Spleen (tissue), 11 donors: ENCODE data around the gene SLC44A4. TPM values are rescaled to one million over a fixed set of nuclear protein-coding genes. Genes with fewer than 3 reads are reported as not detected.
A peak's percentile ranks its signal among the peaks of the same experiment; 100 is the strongest.

Experiments used
- DNase-seq: peaks from one replicate; pipeline ENCODE4 v3.0.0-alpha.2; 2020
- H3K27ac ChIP-seq, 8 donors: fragments of 200-600 bp; sonication (generic) in 7 of 8; 1 replicate in 4 of 8; 2 replicates in 4 of 8; pipeline versions ENCODE4 v1.5.0 to v1.8.0; 2016 to 2021; ENCODE audit warnings: inconsistent platforms in 4 of 8, mild to moderate bottlenecking in 4 of 8, moderate library complexity in 1 of 8
- H3K27me3 ChIP-seq, 7 donors: fragments of 200-600 bp; sonication (generic) in 6 of 7; replicated peaks in 1 of 7; 1 replicate in 4 of 7; 2 replicates in 3 of 7; pipeline versions ENCODE4 v1.5.0 to v1.8.0; 2016 to 2021; ENCODE audit warnings: inconsistent platforms in 3 of 7, mild to moderate bottlenecking in 1 of 7
- H3K36me3 ChIP-seq, 6 donors: fragments of 200-600 bp; sonication (generic) in 5 of 6; 1 replicate in 4 of 6; 2 replicates in 2 of 6; pipeline versions ENCODE4 v1.5.0 to v1.8.0; 2016 to 2021; ENCODE audit warnings: inconsistent platforms in 2 of 6
- H3K4me1 ChIP-seq, 6 donors: fragments of 200-600 bp; sonication (generic) in 5 of 6; 1 replicate in 3 of 6; 2 replicates in 3 of 6; pipeline versions ENCODE4 v1.5.0 to v1.8.0; 2016 to 2021; ENCODE audit warnings: inconsistent platforms in 3 of 6
- H3K4me3 ChIP-seq, 8 donors: fragments of 200-600 bp; sonication (generic) in 7 of 8; 1 replicate in 4 of 8; 2 replicates in 4 of 8; pipeline versions ENCODE4 v1.5.0 to v1.8.0; 2016 to 2021; ENCODE audit warnings: inconsistent platforms in 4 of 8, mild to moderate bottlenecking in 4 of 8, moderate library complexity in 2 of 8
- H3K9me3 ChIP-seq, 8 donors: fragments of 200-600 bp; sonication (generic) in 7 of 8; 1 replicate in 4 of 8; 2 replicates in 4 of 8; pipeline versions ENCODE4 v1.5.0 to v1.8.0; 2016 to 2021; ENCODE audit warnings: inconsistent platforms in 4 of 8
- CTCF ChIP-seq, 11 experiments: fragments of 200-600 bp in 7 of 11; fragments of 450-650 bp in 4 of 11; sonication (generic) in 4 of 11; IDR thresholded peaks in 8 of 11; conservative IDR thresholded peaks in 3 of 11; 1 replicate in 7 of 11; 2 replicates in 4 of 11; pipeline versions ENCODE4 v1.4.0 to v1.8.0; 2016 to 2021; ENCODE audit warnings: antibody characterized with exemption in 11 of 11, inconsistent platforms in 4 of 11, mild to moderate bottlenecking in 1 of 11
- POLR2A ChIP-seq, 3 donors: fragments of 450-650 bp; IDR thresholded peaks; one replicate each; pipeline ENCODE4 v1.5.1; 2017; ENCODE audit warnings: antibody characterized with exemption in 3 of 3, mild to moderate bottlenecking in 1 of 3
- POLR2AphosphoS5 ChIP-seq, 3 donors: sonication (generic); formaldehyde crosslinking; IDR thresholded peaks; one replicate each; pipeline ENCODE4 v1.5.1; 2017; ENCODE audit warnings: antibody characterized with exemption in 3 of 3
- WGBS, 5 donors: extraction: QIAGEN DNeasy Blood & Tissue Kit in 3 of 5; methylation state at CpG; one replicate each; pipeline versions ENCODE4 v1.1.5 to v1.1.7; 2013 to 2018; 5-methylcytosine and 5-hydroxymethylcytosine counted together
- intact Hi-C: fragments of 100-400 bp; cut with DNase I; formaldehyde crosslinking; loops from one replicate; pipeline ENCODE4 v1.15.0; 2023; ENCODE audit warnings: low total_unique reads
- polyA plus RNA-seq, 3 donors: library from polyadenylated mRNA; stranded (reverse); fragments of 200-250 nt; gene quantifications; one replicate each; pipeline ENCODE4 v1.2.1, GENCODE V29; 2013
- total RNA-seq, 7 donors: library from RNA; depleted of rRNA in 3 of 7; stranded (reverse); fragments of >200 nt in 3 of 7; fragmentation: NEBNext Ultra II Directional in 4 of 7; extraction: Animal tissue kit (Norgen Biotek cat#: 25700) in 4 of 7; gene quantifications; one replicate each; pipeline versions ENCODE4 v1.1.0 to v1.2.1, GENCODE V29; 2016 to 2021
- donor health status: healthy with polysubstance abuse.
- donor health status: DM: no; HTN: no; CAD: no; lungs with moderate emphysema.
- donor health status: DM: no; HTN: no; CAD: no.
- donor health status: Bipolar disorder and iron deficiency.
- donor health status: healthy.
- donor health status: DM: no; HTN: no; CAD: no.
- donor health status: DM: yes; HTN: yes; CAD: no.

SLC44A4 gene
- total and polyA plus RNA-seq, 10 donors = 0.20 to 5.9 (median 2.6) TPM

GRCh38 chr6:31896493-31896855, 17.7 kb upstream of the SLC44A4 start:
- peaks cover 28 to 54% (median 46%) of the 10 kb centered on the region in 6 donors for H3K4me1 ChIP-seq
- intact Hi-C loops = no loop called here
- TF ChIP-seq POLR2A (IDR thresholded peaks at IDR 0.05) (no peak), CTCF (IDR thresholded peaks at IDR 0.05 in 8 of 11, conservative IDR thresholded peaks at IDR 0.05 in 3 of 11) (no peak), POLR2AphosphoS5 (IDR thresholded peaks at IDR 0.05) (no peak)
- peak overlapping the region; percentile 63 to 90 (median 86) for H3K27ac ChIP-seq
- peaks cover 0 to 49% (median 37%) of the 10 kb centered on the region in 6 donors for H3K36me3 ChIP-seq
- no peaks in the 10 kb centered on the region for H3K27me3 ChIP-seq
- H3K4me3 ChIP-seq = peak overlapping the region; percentile 73 to 100 (median 96)
- 39 to 51% (median 48%) methylated on average over 4 of the region's 4 CpGs for WGBS, 5 donors
- no peaks in the 10 kb centered on the region for H3K9me3 ChIP-seq
- peak; percentile 72 for DNase-seq

GRCh38 chr6:31892821-31893220, 14.0 kb upstream of the SLC44A4 start:
- H3K27me3 ChIP-seq = no peaks in the 10 kb centered on the region
- H3K4me1 ChIP-seq = peaks cover 8 to 26% (median 12%) of the 10 kb centered on the region in 6 donors
- no peak overlapping the region for H3K4me3 ChIP-seq
- no peak for TF ChIP-seq POLR2AphosphoS5 (IDR thresholded peaks at IDR 0.05)
- TF ChIP-seq CTCF (IDR thresholded peaks at IDR 0.05 in 8 of 11, conservative IDR thresholded peaks at IDR 0.05 in 3 of 11) = no peak
- TF ChIP-seq POLR2A (IDR thresholded peaks at IDR 0.05) = no peak
- no peak for DNase-seq
- no peak overlapping the region for H3K27ac ChIP-seq
- intact Hi-C loops = no loop called here
- 58 to 100% (median 76%) methylated on average over 2 to 6 of the region's 6 CpGs for WGBS, 5 donors
- H3K9me3 ChIP-seq = no peaks in the 10 kb centered on the region
- H3K36me3 ChIP-seq = peaks cover 0 to 86% (median 57%) of the 10 kb centered on the region in 6 donors

GRCh38 chr6:31889331-31889972, 10.7 kb upstream of the SLC44A4 start:
- Histone ChIP-seq H3K4me3 (no peak overlapping the region), H3K4me1 (peaks cover 0 to 8% (median 0%) of the 10 kb centered on the region in 6 donors), H3K27ac (no peak overlapping the region), H3K36me3 (peaks cover 7 to 100% (median 81%) of the 10 kb centered on the region in 6 donors), H3K9me3 (no peaks in the 10 kb centered on the region), H3K27me3 (no peaks in the 10 kb centered on the region)
- WGBS, 5 donors = 85 to 94% (median 90%) methylated on average over 3 of the region's 3 CpGs
- DNase-seq = no peak
- intact Hi-C loops = no loop called here
- TF ChIP-seq POLR2AphosphoS5 (IDR thresholded peaks at IDR 0.05) = no peak
- no peak for TF ChIP-seq POLR2A (IDR thresholded peaks at IDR 0.05)
- TF ChIP-seq CTCF (IDR thresholded peaks at IDR 0.05 in 8 of 11, conservative IDR thresholded peaks at IDR 0.05 in 3 of 11) = no peak

GRCh38 chr6:31888276-31889258, 9.8 kb upstream of the SLC44A4 start:
- Histone ChIP-seq H3K9me3 (no peaks in the 10 kb centered on the region), H3K4me3 (no peak overlapping the region), H3K4me1 (peaks cover 0 to 8% (median 0%) of the 10 kb centered on the region in 6 donors), H3K27ac (no peak overlapping the region), H3K27me3 (no peaks in the 10 kb centered on the region), H3K36me3 (peaks cover 7 to 100% (median 84%) of the 10 kb centered on the region in 6 donors)
- TF ChIP-seq POLR2AphosphoS5 (IDR thresholded peaks at IDR 0.05) (peak in 1 of 3 donors; percentile 54), POLR2A (IDR thresholded peaks at IDR 0.05) (no peak), CTCF (IDR thresholded peaks at IDR 0.05 in 8 of 11, conservative IDR thresholded peaks at IDR 0.05 in 3 of 11) (peak in 10 of 11 experiments; percentile 24 to 83 (median 59))
- intact Hi-C loops = no loop called here
- 81 to 90% (median 84%) methylated on average over 30 to 43 of the region's 43 CpGs for WGBS, 5 donors
- peak; percentile 84 for DNase-seq
